ENCODE measurements around the gene CDC42BPB.

DNA sequence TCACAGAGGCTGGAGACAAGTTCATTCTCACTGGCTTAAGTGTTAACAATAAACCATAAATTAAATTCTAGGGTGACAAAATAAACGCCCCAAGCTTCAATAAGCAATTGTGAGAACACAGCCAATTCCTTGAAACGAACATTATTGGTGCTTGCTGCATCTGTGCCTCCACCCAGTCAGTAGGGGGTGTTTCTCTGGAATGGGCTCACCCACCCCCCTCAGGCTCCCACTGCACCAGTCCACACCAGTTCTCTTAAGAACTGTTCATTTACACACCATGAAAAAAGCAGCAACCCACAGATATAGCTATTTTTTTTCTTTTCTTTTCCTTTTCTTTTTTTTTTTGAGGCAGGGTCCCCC is 34.7 kb downstream of the CDC42BPB start:
- TF ChIP-seq, protein P1, sequence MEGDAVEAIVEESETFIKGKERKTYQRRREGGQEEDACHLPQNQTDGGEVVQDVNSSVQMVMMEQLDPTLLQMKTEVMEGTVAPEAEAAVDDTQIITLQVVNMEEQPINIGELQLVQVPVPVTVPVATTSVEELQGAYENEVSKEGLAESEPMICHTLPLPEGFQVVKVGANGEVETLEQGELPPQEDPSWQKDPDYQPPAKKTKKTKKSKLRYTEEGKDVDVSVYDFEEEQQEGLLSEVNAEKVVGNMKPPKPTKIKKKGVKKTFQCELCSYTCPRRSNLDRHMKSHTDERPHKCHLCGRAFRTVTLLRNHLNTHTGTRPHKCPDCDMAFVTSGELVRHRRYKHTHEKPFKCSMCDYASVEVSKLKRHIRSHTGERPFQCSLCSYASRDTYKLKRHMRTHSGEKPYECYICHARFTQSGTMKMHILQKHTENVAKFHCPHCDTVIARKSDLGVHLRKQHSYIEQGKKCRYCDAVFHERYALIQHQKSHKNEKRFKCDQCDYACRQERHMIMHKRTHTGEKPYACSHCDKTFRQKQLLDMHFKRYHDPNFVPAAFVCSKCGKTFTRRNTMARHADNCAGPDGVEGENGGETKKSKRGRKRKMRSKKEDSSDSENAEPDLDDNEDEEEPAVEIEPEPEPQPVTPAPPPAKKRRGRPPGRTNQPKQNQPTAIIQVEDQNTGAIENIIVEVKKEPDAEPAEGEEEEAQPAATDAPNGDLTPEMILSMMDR (IDR thresholded peaks at IDR 0.05 in 4 of 5, conservative IDR thresholded peaks at IDR 0.05 in 1 of 5): no peak
- no peak for TF ChIP-seq POLR2A (IDR thresholded peaks at IDR 0.05)

Data from gastrocnemius medialis (tissue), 4 donors.